OCI-LY3 (cell line): Measurements from ENCODE around the gene AP2M1.

Source experiments
- H2AFZ ChIP-seq: fragments of 200-600, 300-600 bp; shearing (Covaris generic); 2 replicates; pipeline ENCODE4 v1.6.0; 2014; ENCODE audit warnings: antibody characterized with exemption, low read depth, low read length
- H3K27ac ChIP-seq: fragments of 200-600, 300-600 bp; sonication (generic); 2 replicates; pipeline ENCODE4 v1.5.1; 2014; ENCODE audit warnings: mild to moderate bottlenecking, low read length, moderate library complexity, mixed read lengths
- H3K27me3 ChIP-seq: fragments of 200-600, 300-600 bp; sonication (generic); 2 replicates; pipeline ENCODE4 v1.6.1; 2014; ENCODE audit warnings: low read depth, low read length, mixed read lengths
- H3K36me3 ChIP-seq: fragments of 200-600, 300-600 bp; sonication (generic); replicated peaks from 2 replicates; pipeline ENCODE3; 2014; ENCODE audit warnings: low read depth, low read length, mixed read lengths
- H3K4me1 ChIP-seq: fragments of 300-600, 200-600 bp; sonication (generic); 2 replicates; pipeline ENCODE4 v1.6.1; 2014; ENCODE audit warnings: low read length, mixed read lengths
- H3K4me2 ChIP-seq: fragments of 200-600, 300-600 bp; sonication (generic); 2 replicates; pipeline ENCODE4 v1.6.1; 2014; ENCODE audit warnings: low read length, mixed read lengths
- H3K4me3 ChIP-seq: fragments of 300-600, 200-600 bp; sonication (generic); 2 replicates; pipeline ENCODE4 v1.5.1; 2014; ENCODE audit warnings: antibody characterized with exemption, mild to moderate bottlenecking, low read length, moderate library complexity
- H3K79me2 ChIP-seq: fragments of 300-600, 200-600 bp; shearing (Covaris generic); 2 replicates; pipeline ENCODE4 v1.6.1; 2014; ENCODE audit warnings: mild to moderate bottlenecking, low read length, mixed read lengths
- H3K9ac ChIP-seq: fragments of 300-600, 200-600 bp; shearing (Covaris generic); 2 replicates; pipeline ENCODE4 v1.6.0; 2014; ENCODE audit warnings: mild to moderate bottlenecking, low read length, moderate library complexity
- H3K9me3 ChIP-seq: fragments of 200-600, 300-600 bp; shearing (Covaris generic); 2 replicates; pipeline ENCODE4 v1.6.1; 2014; ENCODE audit warnings: low read length, mixed read lengths; ENCODE audit not compliant: insufficient read depth
- H4K20me1 ChIP-seq: fragments of 200-600, 300-600 bp; sonication (generic); 2 replicates; pipeline ENCODE4 v1.6.1; 2016; ENCODE audit warnings: low read length, mixed read lengths; ENCODE audit not compliant: insufficient read depth
- EZH2phosphoT487 ChIP-seq: fragments of 200-600 bp; shearing (Covaris generic); IDR thresholded peaks from 2 replicates; pipeline ENCODE4 v1.6.1; 2018; ENCODE audit warnings: antibody characterized with exemption, mixed run types, low read depth
- TF ChIP-seq, protein P1 (sequence below): fragments of 200-600, 300-600 bp; sonication (generic); IDR thresholded peaks from 2 replicates; pipeline ENCODE4 v1.5.1; 2014; ENCODE audit warnings: antibody characterized with exemption, low read length, low read depth

The AP2M1 gene

DNA sequence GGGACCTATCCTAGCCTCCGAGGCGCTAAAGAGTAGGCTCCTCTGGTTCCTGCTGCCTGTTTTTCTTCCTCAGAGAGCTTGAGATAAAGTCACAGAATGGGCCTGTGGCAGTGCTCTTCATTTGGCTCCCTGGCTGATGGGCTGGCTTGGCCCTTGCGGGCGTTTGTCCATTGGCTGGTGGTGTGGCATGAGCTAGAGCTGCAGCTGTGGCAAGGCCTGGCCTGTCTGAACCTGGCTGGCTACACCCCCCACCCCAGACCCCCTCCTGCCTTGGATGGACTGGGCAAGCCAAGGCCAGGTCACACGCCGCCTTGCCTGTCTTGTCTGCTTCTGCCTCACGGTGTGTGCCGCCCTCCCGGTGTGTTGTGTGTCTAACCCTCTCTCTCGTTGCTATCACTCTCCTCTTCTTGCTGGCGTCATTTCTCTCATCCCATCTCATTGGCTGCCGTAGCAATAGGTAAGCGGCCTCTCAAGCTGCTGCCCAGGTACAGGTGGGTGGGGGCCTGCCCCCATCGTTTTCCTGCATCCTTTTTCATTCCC, 3.2 kb downstream of the AP2M1 start:
- H3K36me3 ChIP-seq = peaks cover 44% of the 10 kb centered on the region

DNA sequence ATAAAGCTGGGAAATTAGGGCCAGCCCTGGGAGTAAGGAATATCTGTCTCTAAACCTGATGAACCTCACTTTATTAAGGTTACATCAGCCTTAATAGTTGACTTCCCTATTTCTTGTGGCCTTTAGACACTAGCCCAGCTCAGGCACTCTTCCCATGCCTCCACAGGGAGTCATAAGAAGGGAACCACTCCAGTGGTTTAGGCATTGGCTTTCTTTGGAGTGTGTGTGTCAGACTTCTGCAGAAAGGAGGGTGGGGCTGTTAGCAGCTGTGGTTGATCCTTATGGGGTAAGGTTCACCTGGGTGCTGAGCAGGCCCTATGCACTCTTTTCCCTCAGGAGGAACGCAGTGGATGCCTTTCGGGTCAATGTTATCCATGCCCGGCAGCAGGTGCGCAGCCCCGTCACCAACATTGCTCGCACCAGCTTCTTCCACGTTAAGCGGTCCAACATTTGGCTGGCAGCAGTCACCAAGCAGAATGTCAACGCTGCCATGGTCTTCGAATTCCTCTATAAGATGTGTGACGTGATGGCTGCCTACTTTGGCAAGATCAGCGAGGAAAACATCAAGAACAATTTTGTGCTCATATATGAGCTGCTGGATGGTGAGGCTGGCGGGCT, 4.0 kb downstream of the AP2M1 start:
- Histone ChIP-seq H3K36me3 (peaks cover 44% of the 10 kb centered on the region), H3K4me2 (no peak overlapping the region)

More for the DNA sequence above, 3.2 kb downstream of the AP2M1 start:
- Histone ChIP-seq H3K9me3 (no peaks in the 10 kb centered on the region), H3K27me3 (no peaks in the 10 kb centered on the region), H3K9ac (no peak overlapping the region), H3K4me1 (peaks cover 23% of the 10 kb centered on the region), H3K4me2 (no peak overlapping the region), H3K79me2 (peaks cover 25% of the 10 kb centered on the region), H4K20me1 (no peaks in the 10 kb centered on the region), H2AFZ (no peak overlapping the region), H3K4me3 (no peak overlapping the region), H3K27ac (no peak overlapping the region)
- TF ChIP-seq, protein P1, sequence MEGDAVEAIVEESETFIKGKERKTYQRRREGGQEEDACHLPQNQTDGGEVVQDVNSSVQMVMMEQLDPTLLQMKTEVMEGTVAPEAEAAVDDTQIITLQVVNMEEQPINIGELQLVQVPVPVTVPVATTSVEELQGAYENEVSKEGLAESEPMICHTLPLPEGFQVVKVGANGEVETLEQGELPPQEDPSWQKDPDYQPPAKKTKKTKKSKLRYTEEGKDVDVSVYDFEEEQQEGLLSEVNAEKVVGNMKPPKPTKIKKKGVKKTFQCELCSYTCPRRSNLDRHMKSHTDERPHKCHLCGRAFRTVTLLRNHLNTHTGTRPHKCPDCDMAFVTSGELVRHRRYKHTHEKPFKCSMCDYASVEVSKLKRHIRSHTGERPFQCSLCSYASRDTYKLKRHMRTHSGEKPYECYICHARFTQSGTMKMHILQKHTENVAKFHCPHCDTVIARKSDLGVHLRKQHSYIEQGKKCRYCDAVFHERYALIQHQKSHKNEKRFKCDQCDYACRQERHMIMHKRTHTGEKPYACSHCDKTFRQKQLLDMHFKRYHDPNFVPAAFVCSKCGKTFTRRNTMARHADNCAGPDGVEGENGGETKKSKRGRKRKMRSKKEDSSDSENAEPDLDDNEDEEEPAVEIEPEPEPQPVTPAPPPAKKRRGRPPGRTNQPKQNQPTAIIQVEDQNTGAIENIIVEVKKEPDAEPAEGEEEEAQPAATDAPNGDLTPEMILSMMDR = no peak
- TF ChIP-seq EZH2phosphoT487 = no peak

DNA sequence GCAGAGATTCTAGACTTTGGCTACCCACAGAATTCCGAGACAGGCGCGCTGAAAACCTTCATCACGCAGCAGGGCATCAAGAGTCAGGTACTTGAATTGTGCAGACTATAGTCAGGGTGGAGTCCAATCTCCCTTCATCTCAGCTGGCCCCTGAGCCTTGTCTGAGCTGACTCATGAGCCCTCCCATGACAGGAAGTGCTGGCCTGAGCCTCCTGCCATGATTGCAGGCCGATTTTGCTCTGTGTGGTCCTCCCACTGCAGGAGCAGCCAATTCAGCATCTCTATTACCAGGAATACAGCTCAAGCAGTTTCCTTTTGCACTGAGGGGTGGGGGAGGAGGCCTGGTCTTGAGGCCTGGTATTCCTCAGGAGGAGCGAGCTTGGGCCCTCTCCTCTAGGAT, 5.5 kb downstream of the AP2M1 start:
- Histone ChIP-seq H4K20me1 (no peaks in the 10 kb centered on the region), H3K27me3 (no peaks in the 10 kb centered on the region), H3K79me2 (peaks cover 21% of the 10 kb centered on the region), H3K4me1 (peaks cover 23% of the 10 kb centered on the region), H2AFZ (no peak overlapping the region), H3K9ac (no peak overlapping the region), H3K4me2 (no peak overlapping the region), H3K9me3 (no peaks in the 10 kb centered on the region), H3K27ac (no peak overlapping the region), H3K4me3 (no peak overlapping the region), H3K36me3 (peaks cover 51% of the 10 kb centered on the region)
- TF ChIP-seq, protein P1 = no peak
- TF ChIP-seq EZH2phosphoT487 = no peak

More for the DNA sequence above, 4.0 kb downstream of the AP2M1 start:
- Histone ChIP-seq H2AFZ (no peak overlapping the region), H3K4me1 (peaks cover 23% of the 10 kb centered on the region), H3K9ac (no peak overlapping the region), H3K4me3 (no peak overlapping the region), H3K27ac (no peak overlapping the region), H3K27me3 (no peaks in the 10 kb centered on the region), H3K9me3 (no peaks in the 10 kb centered on the region), H3K79me2 (peaks cover 25% of the 10 kb centered on the region), H4K20me1 (no peaks in the 10 kb centered on the region)
- TF ChIP-seq, protein P1 = no peak
- TF ChIP-seq EZH2phosphoT487 = no peak

- no peak overlapping the region for H3K9ac ChIP-seq
- TF ChIP-seq, protein P1 = no peak
- TF ChIP-seq EZH2phosphoT487 = no peak
- H3K27ac ChIP-seq = no peak overlapping the region
Measured at GRCh38 chr3:184181596-184181995, 6.9 kb downstream of the AP2M1 start.

More at GRCh38 chr3:184181596-184181995, 6.9 kb downstream of the AP2M1 start:
- H3K27me3 ChIP-seq = no peaks in the 10 kb centered on the region
- peaks cover 51% of the 10 kb centered on the region for H3K36me3 ChIP-seq
- no peak overlapping the region for H3K4me3 ChIP-seq
- no peak overlapping the region for H3K4me2 ChIP-seq
- no peaks in the 10 kb centered on the region for H3K9me3 ChIP-seq
- H3K79me2 ChIP-seq = peaks cover 13% of the 10 kb centered on the region
- peaks cover 17% of the 10 kb centered on the region for H3K4me1 ChIP-seq
- H2AFZ ChIP-seq = no peak overlapping the region
- H4K20me1 ChIP-seq = no peaks in the 10 kb centered on the region; the same call in 1 of the 2 replicates
